Ovary (tissue), 3 donors: ENCODE measurements around the gene GFRA1.

ENCODE experiments used
- POLR2A ChIP-seq: fragments of 450-650 bp; IDR thresholded peaks from one replicate; pipeline ENCODE4 v1.6.1; 2017; ENCODE audit warnings: antibody characterized with exemption, mild to moderate bottlenecking, moderate library complexity
- TF ChIP-seq, protein P1 (sequence below), 3 donors: fragments of 450-650 bp in 2 of 3; fragments of 200-600 bp in 1 of 3; IDR thresholded peaks; one replicate each; pipeline versions ENCODE4 v1.5.1 to v1.8.0; 2016 to 2022; ENCODE audit warnings: antibody characterized with exemption in 3 of 3, mild to moderate bottlenecking in 1 of 3
- donor health status: DM: no; HTN: no; CAD: no.

DNA sequence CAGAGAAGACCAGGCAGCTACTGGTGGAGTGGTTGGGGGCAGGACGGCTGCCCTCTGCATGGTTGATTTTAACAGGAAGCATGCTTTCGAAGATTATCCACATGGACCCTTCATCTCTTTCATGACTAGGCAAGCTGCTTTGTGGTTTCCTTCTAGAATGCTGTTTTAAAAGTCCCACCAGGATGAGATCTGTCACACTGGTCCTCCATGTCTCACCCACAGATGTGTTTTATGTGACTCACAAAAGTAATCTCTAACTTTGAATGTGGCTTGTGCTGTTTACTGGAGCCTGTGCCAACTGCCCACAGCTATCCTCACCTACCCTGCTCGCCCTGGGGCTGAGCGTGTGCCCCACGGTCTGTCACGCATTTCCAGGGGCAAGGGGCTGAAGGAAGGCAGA is 188.8 kb downstream of the GFRA1 start:
- TF ChIP-seq, protein P1, sequence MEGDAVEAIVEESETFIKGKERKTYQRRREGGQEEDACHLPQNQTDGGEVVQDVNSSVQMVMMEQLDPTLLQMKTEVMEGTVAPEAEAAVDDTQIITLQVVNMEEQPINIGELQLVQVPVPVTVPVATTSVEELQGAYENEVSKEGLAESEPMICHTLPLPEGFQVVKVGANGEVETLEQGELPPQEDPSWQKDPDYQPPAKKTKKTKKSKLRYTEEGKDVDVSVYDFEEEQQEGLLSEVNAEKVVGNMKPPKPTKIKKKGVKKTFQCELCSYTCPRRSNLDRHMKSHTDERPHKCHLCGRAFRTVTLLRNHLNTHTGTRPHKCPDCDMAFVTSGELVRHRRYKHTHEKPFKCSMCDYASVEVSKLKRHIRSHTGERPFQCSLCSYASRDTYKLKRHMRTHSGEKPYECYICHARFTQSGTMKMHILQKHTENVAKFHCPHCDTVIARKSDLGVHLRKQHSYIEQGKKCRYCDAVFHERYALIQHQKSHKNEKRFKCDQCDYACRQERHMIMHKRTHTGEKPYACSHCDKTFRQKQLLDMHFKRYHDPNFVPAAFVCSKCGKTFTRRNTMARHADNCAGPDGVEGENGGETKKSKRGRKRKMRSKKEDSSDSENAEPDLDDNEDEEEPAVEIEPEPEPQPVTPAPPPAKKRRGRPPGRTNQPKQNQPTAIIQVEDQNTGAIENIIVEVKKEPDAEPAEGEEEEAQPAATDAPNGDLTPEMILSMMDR (IDR thresholded peaks at IDR 0.05) = no peak
- TF ChIP-seq POLR2A = no peak
